Neuronal stem cell (in vitro differentiated cells): Measurements from ENCODE around the gene MAN1A2.

Experiments
- DNase-seq: peaks from one replicate; pipeline ENCODE4 v3.0.0-alpha.2; 2013; ENCODE audit warnings: low spot score
- H2AFZ ChIP-seq: one replicate; pipeline ENCODE4 v1.6.1; 2013; ENCODE audit warnings: mild to moderate bottlenecking, low read length, inconsistent platforms
- H2AK5ac ChIP-seq: 2 replicates; pipeline ENCODE4 v1.6.1; 2013; ENCODE audit warnings: low read depth, mild to moderate bottlenecking, inconsistent platforms, low read length, moderate library complexity, mixed read lengths
- H2BK120ac ChIP-seq: 2 replicates; pipeline ENCODE4 v1.6.1; 2013; ENCODE audit warnings: low read depth, mild to moderate bottlenecking, inconsistent platforms, low read length, moderate library complexity, mixed read lengths
- H2BK12ac ChIP-seq: one replicate; pipeline ENCODE4 v1.6.1; 2013; ENCODE audit warnings: low read length, inconsistent platforms
- H2BK15ac ChIP-seq: 2 replicates; pipeline ENCODE4 v1.6.1; 2013; ENCODE audit warnings: mild to moderate bottlenecking, low read length, inconsistent platforms, mixed read lengths
- H2BK5ac ChIP-seq: one replicate; pipeline ENCODE4 v1.6.1; 2013; ENCODE audit warnings: inconsistent platforms, mild to moderate bottlenecking, low read length, moderate library complexity
- H3K14ac ChIP-seq: one replicate; pipeline ENCODE4 v1.6.1; 2013; ENCODE audit warnings: low read length, inconsistent platforms
- H3K18ac ChIP-seq: 2 replicates; pipeline ENCODE4 v1.6.1; 2013; ENCODE audit warnings: low read length, inconsistent platforms
- H3K23ac ChIP-seq: 2 replicates; pipeline ENCODE4 v1.6.1; 2013; ENCODE audit warnings: low read depth, mild to moderate bottlenecking, mixed read lengths, low read length, inconsistent platforms; ENCODE audit not compliant: poor library complexity
- H3K27ac ChIP-seq: replicated peaks from 3 replicates; pipeline ENCODE4 v1.5.1; 2013; ENCODE audit warnings: low read length, inconsistent platforms
- H3K27me3 ChIP-seq, 3 experiments: 2 replicates each; pipeline ENCODE4 v1.6.1; 2013; ENCODE audit warnings: low read length in 3 of 3, mild to moderate bottlenecking in 2 of 3, inconsistent platforms in 1 of 3, low read depth in 1 of 3, mixed read lengths in 1 of 3, moderate library complexity in 1 of 3; ENCODE audit not compliant: control insufficient read depth in 3 of 3, insufficient read depth in 3 of 3
- H3K36me3 ChIP-seq, 2 donors: replicated peaks in 1 of 2; 2 replicates each; pipeline ENCODE4 v1.6.1; 2013; ENCODE audit warnings: low read length in 2 of 2; ENCODE audit not compliant: control insufficient read depth in 2 of 2, insufficient read depth in 2 of 2
- H3K4ac ChIP-seq: 2 replicates; pipeline ENCODE4 v1.6.1; 2013; ENCODE audit warnings: inconsistent platforms, mild to moderate bottlenecking, low read length, moderate library complexity
- H3K4me1 ChIP-seq, 2 donors: 1 replicate in 1 of 2; 2 replicates in 1 of 2; pipeline ENCODE4 v1.6.1; 2013; ENCODE audit warnings: low read length in 2 of 2, low read depth in 1 of 2; ENCODE audit not compliant: control insufficient read depth in 2 of 2, insufficient read depth in 1 of 2
- H3K4me2 ChIP-seq: one replicate; pipeline ENCODE4 v1.6.1; 2013; ENCODE audit warnings: mild to moderate bottlenecking, low read length, inconsistent platforms; ENCODE audit not compliant: insufficient read depth, poor library complexity, severe bottlenecking
- H3K4me3 ChIP-seq, 2 donors: 2 replicates each; pipeline ENCODE4 v1.5.1; 2013; ENCODE audit warnings: low read length in 2 of 2, mild to moderate bottlenecking in 2 of 2, inconsistent platforms in 1 of 2, moderate library complexity in 1 of 2
- H3K79me1 ChIP-seq: one replicate; pipeline ENCODE4 v1.6.1; 2013; ENCODE audit warnings: low read depth, mild to moderate bottlenecking, inconsistent platforms, low read length, moderate library complexity
- H3K9ac ChIP-seq: one replicate; pipeline ENCODE4 v1.6.1; 2013; ENCODE audit warnings: mild to moderate bottlenecking, low read depth, low read length, inconsistent platforms; ENCODE audit not compliant: poor library complexity
- H3K9me3 ChIP-seq, 2 donors: replicated peaks in 1 of 2; 2 replicates each; pipeline versions ENCODE3 to v1.6.1; 2013; ENCODE audit warnings: low read length in 2 of 2, mild to moderate bottlenecking in 2 of 2, inconsistent platforms in 1 of 2, low read depth in 1 of 2, mixed read lengths in 1 of 2, moderate library complexity in 1 of 2; ENCODE audit not compliant: control insufficient read depth in 2 of 2, insufficient read depth in 1 of 2
- H4K8ac ChIP-seq: one replicate; pipeline ENCODE4 v1.6.1; 2013; ENCODE audit warnings: low read depth, mild to moderate bottlenecking, inconsistent platforms, low read length, moderate library complexity
- H4K91ac ChIP-seq: one replicate; pipeline ENCODE4 v1.6.1; 2013; ENCODE audit warnings: low read length, low read depth, mild to moderate bottlenecking, inconsistent platforms; ENCODE audit not compliant: poor library complexity
- WGBS, 2 donors: extraction: QIAGEN DNeasy Blood & Tissue Kit; methylation state at CpG; one replicate each; pipeline ENCODE4 v1.1.7; 2013; ENCODE audit warnings: missing lambda C conversion rate in 2 of 2, mixed read lengths in 1 of 2; ENCODE audit not compliant: insufficient read length in 2 of 2, insufficient replicate concordance in 1 of 2; ENCODE audit errors: extremely low coverage in 2 of 2; 5-methylcytosine and 5-hydroxymethylcytosine counted together

Gene MAN1A2

DNA sequence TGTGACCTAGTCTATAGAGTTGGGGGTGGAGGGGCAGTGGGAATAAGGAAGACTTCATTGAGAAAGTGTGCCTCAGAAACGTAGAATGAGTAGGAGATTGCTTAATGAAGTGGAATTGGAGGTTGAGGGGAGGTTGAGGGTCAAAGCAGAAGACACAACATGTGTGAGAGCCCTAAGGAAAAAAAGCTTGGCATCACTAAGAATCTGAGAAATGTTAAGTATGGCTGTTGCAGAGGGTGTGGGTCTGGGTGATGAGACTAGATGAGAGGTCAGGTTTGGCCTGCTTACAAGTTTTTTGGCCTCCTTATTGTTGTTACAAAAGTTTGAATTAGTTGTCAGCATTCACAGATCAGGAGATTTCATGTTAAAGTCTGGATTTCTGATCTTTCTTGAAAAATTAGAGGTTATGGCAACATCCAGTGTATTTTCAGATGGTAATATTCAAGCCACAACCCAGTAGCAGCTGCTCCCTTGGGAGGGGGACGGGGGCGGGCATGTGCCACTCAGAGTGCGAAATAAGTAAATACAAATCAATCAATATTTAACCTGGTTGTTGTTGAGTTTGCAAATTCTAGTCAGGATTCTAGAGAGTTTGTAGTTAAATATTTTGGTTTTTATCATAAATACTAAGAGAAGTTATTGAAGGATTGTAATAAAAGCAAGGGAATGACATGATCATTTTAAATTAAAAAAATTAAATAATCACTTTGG lies 4.3 kb downstream of the MAN1A2 start:
- H3K23ac ChIP-seq: no peak overlapping the region
- H2BK12ac ChIP-seq: no peak overlapping the region
- H4K91ac ChIP-seq: no peak overlapping the region
- no peak overlapping the region for H3K4me2 ChIP-seq
- no peak overlapping the region for H2BK5ac ChIP-seq
- H3K4ac ChIP-seq: no peak overlapping the region
- WGBS, 2 donors: no CpG with 5 or more reads among the region's 4 CpGs
- no peak overlapping the region for H2BK15ac ChIP-seq
- peaks cover 0 to 2% of the 10 kb centered on the region in 2 donors for H3K9me3 ChIP-seq
- no peak overlapping the region for H4K8ac ChIP-seq
- H3K36me3 ChIP-seq: no peaks in the 10 kb centered on the region
- no peak overlapping the region for H3K14ac ChIP-seq
- no peak overlapping the region for H2AK5ac ChIP-seq
- no peak overlapping the region for H3K9ac ChIP-seq
- no peak for DNase-seq
- H3K27ac ChIP-seq: no peak overlapping the region
- H3K18ac ChIP-seq: no peak overlapping the region
- no peak overlapping the region for H3K4me3 ChIP-seq
- peaks cover 2 to 15% of the 10 kb centered on the region in 2 donors for H3K4me1 ChIP-seq
- H2BK120ac ChIP-seq: no peak overlapping the region
- H2AFZ ChIP-seq: no peak overlapping the region
- no peaks in the 10 kb centered on the region for H3K27me3 ChIP-seq
- H3K79me1 ChIP-seq: peaks cover 4% of the 10 kb centered on the region

DNA sequence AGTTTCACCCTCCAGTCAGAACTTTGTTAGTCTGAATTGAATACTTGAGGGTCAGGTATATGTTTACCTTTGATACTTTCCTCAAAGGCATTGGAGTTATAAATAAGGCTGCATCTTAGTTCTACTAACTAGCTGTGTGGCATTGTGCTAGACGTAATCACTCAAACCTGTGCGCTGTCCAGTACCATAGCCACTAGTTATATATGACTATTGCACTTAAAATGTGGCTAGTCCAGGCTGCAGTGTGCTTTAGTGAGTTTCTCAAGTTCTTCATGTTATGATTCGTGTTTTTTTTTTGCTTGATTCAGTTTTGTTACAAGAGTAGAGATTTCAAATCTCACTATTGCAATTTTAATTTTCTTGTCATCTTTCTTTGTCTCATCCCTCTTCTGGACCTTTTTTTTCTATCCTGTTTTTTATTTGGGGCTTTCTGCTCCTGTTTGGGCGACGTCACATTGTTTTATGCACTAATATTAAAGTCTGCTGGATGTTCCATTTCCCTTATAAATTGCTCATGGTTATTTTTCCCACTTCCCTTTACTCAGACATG lies 5.7 kb downstream of the MAN1A2 start:
- WGBS, 2 donors: no CpG with 5 or more reads among the region's 5 CpGs
- no peak overlapping the region for H3K4me2 ChIP-seq
- no peak overlapping the region for H3K18ac ChIP-seq
- H2BK12ac ChIP-seq: no peak overlapping the region
- H3K4ac ChIP-seq: no peak overlapping the region
- H3K14ac ChIP-seq: no peak overlapping the region
- no peak overlapping the region for H4K8ac ChIP-seq
- no peak overlapping the region for H3K9ac ChIP-seq
- no peak for DNase-seq
- H4K91ac ChIP-seq: no peak overlapping the region
- no peak overlapping the region for H2BK15ac ChIP-seq
- peaks cover 0 to 2% of the 10 kb centered on the region in 2 donors for H3K9me3 ChIP-seq
- H2BK5ac ChIP-seq: no peak overlapping the region
- H3K23ac ChIP-seq: no peak overlapping the region
- peaks cover 2 to 15% of the 10 kb centered on the region in 2 donors for H3K4me1 ChIP-seq
- H2BK120ac ChIP-seq: no peak overlapping the region
- no peak overlapping the region for H3K4me3 ChIP-seq
- peaks cover 2% of the 10 kb centered on the region for H3K79me1 ChIP-seq
- no peak overlapping the region for H2AFZ ChIP-seq
- no peaks in the 10 kb centered on the region for H3K36me3 ChIP-seq
- no peaks in the 10 kb centered on the region for H3K27me3 ChIP-seq
- H2AK5ac ChIP-seq: no peak overlapping the region
- H3K27ac ChIP-seq: no peak overlapping the region

GRCh38 chr1:117373932-117374331 lies 6.7 kb downstream of the MAN1A2 start:
- H3K14ac ChIP-seq: no peak overlapping the region

GRCh38 chr1:117375327-117375726 lies 8.1 kb downstream of the MAN1A2 start:
- Histone ChIP-seq H3K23ac (no peak overlapping the region), H3K9me3 (peaks cover 0 to 2% of the 10 kb centered on the region in 2 donors), H2BK5ac (no peak overlapping the region), H3K79me1 (peaks cover 2% of the 10 kb centered on the region), H3K27me3 (no peaks in the 10 kb centered on the region), H3K4me2 (no peak overlapping the region), H2BK120ac (no peak overlapping the region), H3K36me3 (no peaks in the 10 kb centered on the region), H3K27ac (no peak overlapping the region), H4K91ac (no peak overlapping the region), H2BK15ac (no peak overlapping the region), H2AK5ac (no peak overlapping the region), H3K4me1 (peaks cover 2 to 8% of the 10 kb centered on the region in 2 donors), H3K9ac (no peak overlapping the region), H3K4ac (no peak overlapping the region), H3K4me3 (no peak overlapping the region), H4K8ac (no peak overlapping the region), H3K18ac (no peak overlapping the region), H2BK12ac (no peak overlapping the region), H2AFZ (no peak overlapping the region), H3K14ac (no peak overlapping the region)
- no peak for DNase-seq
- no CpG with 5 or more reads among the region's 1 CpG for WGBS, 2 donors

More at GRCh38 chr1:117373932-117374331, 6.7 kb downstream of the MAN1A2 start:
- no peak overlapping the region for H2AK5ac ChIP-seq
- H3K36me3 ChIP-seq: no peaks in the 10 kb centered on the region
- no peak overlapping the region for H2BK120ac ChIP-seq
- no peak overlapping the region for H4K8ac ChIP-seq
- no peak overlapping the region for H3K4me3 ChIP-seq
- peaks cover 2 to 15% of the 10 kb centered on the region in 2 donors for H3K4me1 ChIP-seq
- no peak overlapping the region for H3K23ac ChIP-seq
- H2BK12ac ChIP-seq: no peak overlapping the region
- H3K79me1 ChIP-seq: peaks cover 2% of the 10 kb centered on the region
- no peak overlapping the region for H3K4ac ChIP-seq
- no CpG with 5 or more reads among the region's 4 CpGs for WGBS, 2 donors
- no peak overlapping the region for H3K9ac ChIP-seq
- no peak for DNase-seq
- no peak overlapping the region for H3K4me2 ChIP-seq
- no peaks in the 10 kb centered on the region for H3K27me3 ChIP-seq
- H4K91ac ChIP-seq: no peak overlapping the region
- H2AFZ ChIP-seq: no peak overlapping the region
- peaks cover 0 to 2% of the 10 kb centered on the region in 2 donors for H3K9me3 ChIP-seq
- no peak overlapping the region for H2BK5ac ChIP-seq
- no peak overlapping the region for H3K18ac ChIP-seq
- H2BK15ac ChIP-seq: no peak overlapping the region
- no peak overlapping the region for H3K27ac ChIP-seq
